Measurements from ENCODE around the gene GUCA2B. TPM values are rescaled to one million over a fixed set of nuclear protein-coding genes. Genes with fewer than 3 reads are reported as not detected.

Gene GUCA2B
- total and polyA plus RNA-seq, 3 experiments from 2014 or later, result not detected

- no peak for DNase-seq
- CTCF ChIA-PET, result no interaction called here
- POLR2A ChIA-PET, result no interaction called here
- H3K9me3 ChIP-seq (ENCODE audit: low read length), result no peaks in the 10 kb centered on the region
- no peaks in the 10 kb centered on the region for H3K27me3 ChIP-seq (ENCODE audit: insufficient read depth, low read length, poor library complexity, severe bottlenecking)
- Mint-ChIP-seq H3K27ac (peak overlapping the region in 2 of 8 donors; percentile 21 to 47), H3K4me1 (peaks cover 0 to 2% (median 0%) of the 10 kb centered on the region in 3 donors), H3K36me3 (peaks cover 0 to 56% (median 5%) of the 10 kb centered on the region in 3 donors), H3K9me3 (no peaks in the 10 kb centered on the region), H3K27me3 (no peaks in the 10 kb centered on the region), H3K4me3 (no peak overlapping the region)
- no peaks in the 10 kb centered on the region for H3K4me1 ChIP-seq (ENCODE audit: insufficient read depth, low read length)
- no peak overlapping the region for H3K27ac ChIP-seq (ENCODE audit: low read depth, low read length)
- no peak overlapping the region for H3K4me3 ChIP-seq (ENCODE audit: low read length)
- peaks cover 21% of the 10 kb centered on the region for H3K36me3 ChIP-seq (ENCODE audit: insufficient read depth, low read length)
These were observed 25.0 kb downstream of the GUCA2B start for GRCh38 chr1:42178249-42178648.

- Histone ChIP-seq H3K27ac (ENCODE audit: low read depth, low read length) (no peak overlapping the region), H3K9me3 (ENCODE audit: low read length) (no peaks in the 10 kb centered on the region), H3K4me3 (ENCODE audit: low read length) (no peak overlapping the region), H3K36me3 (ENCODE audit: insufficient read depth, low read length) (peaks cover 21% of the 10 kb centered on the region), H3K4me1 (ENCODE audit: insufficient read depth, low read length) (no peaks in the 10 kb centered on the region), H3K27me3 (ENCODE audit: insufficient read depth, low read length, poor library complexity, severe bottlenecking) (no peaks in the 10 kb centered on the region)
- Mint-ChIP-seq H3K4me1 (peaks cover 0 to under 1% (median 0%) of the 10 kb centered on the region in 3 donors), H3K27ac (no peak overlapping the region), H3K4me3 (no peak overlapping the region), H3K36me3 (peaks cover 0 to 65% (median 5%) of the 10 kb centered on the region in 3 donors), H3K9me3 (no peaks in the 10 kb centered on the region), H3K27me3 (no peaks in the 10 kb centered on the region)
- ChIA-PET POLR2A (no interaction called here), CTCF (no interaction called here)
- DNase-seq, result no peak
These were observed 26.1 kb downstream of the GUCA2B start for GRCh38 chr1:42179275-42179674.

GRCh38 chr1:42179900-42180329, 26.7 kb downstream of the GUCA2B start:
- H3K4me3 Mint-ChIP-seq, result no peak overlapping the region
- CTCF ChIA-PET, result no interaction called here
- Histone ChIP-seq H3K27me3 (ENCODE audit: insufficient read depth, low read length, poor library complexity, severe bottlenecking) (no peaks in the 10 kb centered on the region), H3K36me3 (ENCODE audit: insufficient read depth, low read length) (peaks cover 21% of the 10 kb centered on the region), H3K4me3 (ENCODE audit: low read length) (no peak overlapping the region), H3K27ac (ENCODE audit: low read depth, low read length) (no peak overlapping the region), H3K4me1 (ENCODE audit: insufficient read depth, low read length) (no peaks in the 10 kb centered on the region), H3K9me3 (ENCODE audit: low read length) (no peaks in the 10 kb centered on the region)
- peaks cover 0 to 4% (median 0%) of the 10 kb centered on the region in 3 donors for H3K4me1 Mint-ChIP-seq
- no peak for DNase-seq
- H3K27ac Mint-ChIP-seq, result peak overlapping the region in 3 of 8 donors; percentile 28 to 61 (median 29)
- POLR2A ChIA-PET, result no interaction called here
- peaks cover 0 to 71% (median 8%) of the 10 kb centered on the region in 3 donors for H3K36me3 Mint-ChIP-seq
- no peaks in the 10 kb centered on the region for H3K9me3 Mint-ChIP-seq
- H3K27me3 Mint-ChIP-seq, result no peaks in the 10 kb centered on the region

GRCh38 chr1:42181687-42182086, 28.5 kb downstream of the GUCA2B start:
- no peak for DNase-seq
- no peaks in the 10 kb centered on the region for H3K27me3 ChIP-seq (ENCODE audit: insufficient read depth, low read length, poor library complexity, severe bottlenecking)
- peaks cover 21% of the 10 kb centered on the region for H3K36me3 ChIP-seq (ENCODE audit: insufficient read depth, low read length)
- Mint-ChIP-seq H3K27me3 (no peaks in the 10 kb centered on the region), H3K9me3 (no peaks in the 10 kb centered on the region), H3K4me3 (no peak overlapping the region), H3K4me1 (peaks cover 0 to 7% (median 0%) of the 10 kb centered on the region in 3 donors), H3K27ac (peak overlapping the region in 4 of 8 donors; percentile 34 to 81 (median 64)), H3K36me3 (peaks cover 0 to 80% (median 12%) of the 10 kb centered on the region in 3 donors)
- ChIA-PET POLR2A (no interaction called here), CTCF (no interaction called here)
- no peaks in the 10 kb centered on the region for H3K9me3 ChIP-seq (ENCODE audit: low read length)
- no peaks in the 10 kb centered on the region for H3K4me1 ChIP-seq (ENCODE audit: insufficient read depth, low read length)
- no peak overlapping the region for H3K27ac ChIP-seq (ENCODE audit: low read depth, low read length)
- H3K4me3 ChIP-seq (ENCODE audit: low read length), result no peak overlapping the region

GRCh38 chr1:42183210-42183956, 30.2 kb downstream of the GUCA2B start:
- POLR2A ChIA-PET, result no interaction called here
- peaks cover 29% of the 10 kb centered on the region for H3K36me3 ChIP-seq (ENCODE audit: insufficient read depth, low read length)
- CTCF ChIA-PET, result interaction anchor here (2.0 kb wide), 1 partner anchor 10 kb away, joined by 8 read pairs; no protein-coding TSS in a partner anchor
- no peak overlapping the region for H3K4me3 ChIP-seq (ENCODE audit: low read length)
- H3K4me1 ChIP-seq (ENCODE audit: insufficient read depth, low read length), result no peaks in the 10 kb centered on the region
- H3K27me3 ChIP-seq (ENCODE audit: insufficient read depth, low read length, poor library complexity, severe bottlenecking), result no peaks in the 10 kb centered on the region
- peak overlapping the region in 2 of 8 donors; percentile 19 to 38 for H3K27ac Mint-ChIP-seq
- peaks cover 0 to 7% (median 4%) of the 10 kb centered on the region in 3 donors for H3K4me1 Mint-ChIP-seq
- H3K27me3 Mint-ChIP-seq, result no peaks in the 10 kb centered on the region
- no peak overlapping the region for H3K27ac ChIP-seq (ENCODE audit: low read depth, low read length)
- no peak for DNase-seq
- H3K36me3 Mint-ChIP-seq, result peaks cover 0 to 83% (median 17%) of the 10 kb centered on the region in 3 donors
- no peak overlapping the region for H3K4me3 Mint-ChIP-seq
- no peaks in the 10 kb centered on the region for H3K9me3 ChIP-seq (ENCODE audit: low read length)
- no peaks in the 10 kb centered on the region for H3K9me3 Mint-ChIP-seq

GRCh38 chr1:42183957-42184268, 30.7 kb downstream of the GUCA2B start:
- DNase-seq, result no peak
- Mint-ChIP-seq H3K36me3 (peaks cover 0 to 85% (median 18%) of the 10 kb centered on the region in 3 donors), H3K9me3 (no peaks in the 10 kb centered on the region), H3K4me1 (peaks cover 0 to 7% (median 4%) of the 10 kb centered on the region in 3 donors), H3K4me3 (no peak overlapping the region), H3K27ac (peak overlapping the region in 2 of 8 donors; percentile 19 to 38), H3K27me3 (no peaks in the 10 kb centered on the region)
- CTCF ChIA-PET, result interaction anchor here (2.0 kb wide), 1 partner anchor 11 kb away, joined by 8 read pairs; no protein-coding TSS in a partner anchor
- no peaks in the 10 kb centered on the region for H3K27me3 ChIP-seq (ENCODE audit: insufficient read depth, low read length, poor library complexity, severe bottlenecking)
- H3K27ac ChIP-seq (ENCODE audit: low read depth, low read length), result no peak overlapping the region
- no peaks in the 10 kb centered on the region for H3K4me1 ChIP-seq (ENCODE audit: insufficient read depth, low read length)
- H3K4me3 ChIP-seq (ENCODE audit: low read length), result no peak overlapping the region
- no peaks in the 10 kb centered on the region for H3K9me3 ChIP-seq (ENCODE audit: low read length)
- POLR2A ChIA-PET, result no interaction called here
- H3K36me3 ChIP-seq (ENCODE audit: insufficient read depth, low read length), result peaks cover 32% of the 10 kb centered on the region

- no peaks in the 10 kb centered on the region for H3K9me3 Mint-ChIP-seq
- H3K36me3 Mint-ChIP-seq, result peaks cover 0 to 87% (median 18%) of the 10 kb centered on the region in 3 donors
- no peak for DNase-seq
- H3K4me1 Mint-ChIP-seq, result peaks cover 0 to 7% (median 4%) of the 10 kb centered on the region in 3 donors
- peak overlapping the region in 3 of 8 donors; percentile 32 to 75 (median 38) for H3K27ac Mint-ChIP-seq
- Histone ChIP-seq H3K36me3 (ENCODE audit: insufficient read depth, low read length) (peaks cover 34% of the 10 kb centered on the region), H3K4me1 (ENCODE audit: insufficient read depth, low read length) (no peaks in the 10 kb centered on the region), H3K9me3 (ENCODE audit: low read length) (no peaks in the 10 kb centered on the region), H3K27me3 (ENCODE audit: insufficient read depth, low read length, poor library complexity, severe bottlenecking) (no peaks in the 10 kb centered on the region), H3K27ac (ENCODE audit: low read depth, low read length) (no peak overlapping the region), H3K4me3 (ENCODE audit: low read length) (no peak overlapping the region)
- no peak overlapping the region for H3K4me3 Mint-ChIP-seq
- H3K27me3 Mint-ChIP-seq, result no peaks in the 10 kb centered on the region
- POLR2A ChIA-PET, result no interaction called here
- CTCF ChIA-PET, result interaction anchor here (2.0 kb wide), 1 partner anchor 11 kb away, joined by 8 read pairs; no protein-coding TSS in a partner anchor
These were observed 31.4 kb downstream of the GUCA2B start for GRCh38 chr1:42184616-42185015.

- peaks cover 2 to 11% (median 7%) of the 10 kb centered on the region in 3 donors for H3K4me1 Mint-ChIP-seq
- Histone ChIP-seq H3K4me1 (ENCODE audit: insufficient read depth, low read length) (no peaks in the 10 kb centered on the region), H3K27me3 (ENCODE audit: insufficient read depth, low read length, poor library complexity, severe bottlenecking) (no peaks in the 10 kb centered on the region), H3K9me3 (ENCODE audit: low read length) (no peaks in the 10 kb centered on the region), H3K36me3 (ENCODE audit: insufficient read depth, low read length) (peaks cover 34% of the 10 kb centered on the region), H3K4me3 (ENCODE audit: low read length) (no peak overlapping the region), H3K27ac (ENCODE audit: low read depth, low read length) (no peak overlapping the region)
- H3K27me3 Mint-ChIP-seq, result no peaks in the 10 kb centered on the region
- ChIA-PET POLR2A (no interaction called here), CTCF (no interaction called here)
- H3K9me3 Mint-ChIP-seq, result no peaks in the 10 kb centered on the region
- H3K4me3 Mint-ChIP-seq, result peak overlapping the region in 1 of 7 donors; percentile 21
- DNase-seq, result no peak
- peaks cover 2 to 88% (median 24%) of the 10 kb centered on the region in 3 donors for H3K36me3 Mint-ChIP-seq
- H3K27ac Mint-ChIP-seq, result peak overlapping the region in 5 of 8 donors; percentile 3 to 86 (median 39)
These were observed 32.9 kb downstream of the GUCA2B start for GRCh38 chr1:42186152-42186551.
